Measurements from ENCODE around the gene SPNS3. TPM values are rescaled to one million over a fixed set of nuclear protein-coding genes. Genes with fewer than 3 reads are reported as not detected.

Gene SPNS3
- total and polyA plus RNA-seq, 2 of the 4 experiments (the other 2 are of a cell fraction), result 0.18 TPM; not detected in 1

DNA sequence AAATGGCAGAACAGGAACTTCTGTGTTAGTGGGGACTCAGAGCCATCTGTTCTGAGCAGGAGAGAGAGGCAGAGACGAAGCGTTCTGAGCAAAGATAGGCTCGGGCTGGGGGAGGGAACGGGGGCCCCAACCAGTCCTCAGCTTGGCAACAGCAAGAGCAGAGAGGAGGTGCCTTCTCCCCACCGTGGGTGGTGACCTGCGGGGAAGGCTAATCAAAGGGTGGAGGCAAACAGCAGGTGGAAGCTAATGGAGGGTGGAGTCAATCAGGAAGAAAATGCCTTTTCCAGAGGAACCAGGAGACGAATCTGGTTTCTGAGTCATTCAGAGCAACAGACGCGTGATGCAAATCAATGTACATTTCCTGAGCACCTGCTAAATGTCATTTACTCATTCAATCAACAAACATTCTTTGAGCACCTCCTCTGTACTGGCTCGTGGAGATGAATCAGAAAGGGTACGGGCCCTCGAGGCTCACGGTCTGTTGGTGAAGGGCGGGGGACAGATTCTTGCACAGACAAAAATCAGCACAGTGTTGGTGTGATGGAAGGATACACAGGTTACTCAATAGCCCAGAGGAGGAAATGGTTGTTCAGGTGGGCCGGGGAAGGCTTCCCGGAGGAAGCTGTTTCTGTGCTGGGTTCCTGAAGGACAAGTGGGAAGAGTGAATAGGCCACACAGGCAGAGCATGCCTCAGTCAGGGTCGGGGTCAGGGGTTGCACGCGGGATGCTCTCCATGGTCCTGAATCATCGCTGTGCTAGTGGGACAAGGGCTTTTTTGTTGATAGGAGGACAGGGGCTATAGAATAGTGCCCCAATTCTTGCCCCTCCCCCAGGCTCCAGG is 59.2 kb downstream of the SPNS3 start:
- dilution Hi-C loops (cut with HindIII; ENCODE audit: low sequenced_read_pairs, unreplicated experiment), result no loop called here

More for the DNA sequence above, 59.2 kb downstream of the SPNS3 start:
- in situ Hi-C loops (cut with MboI; ENCODE audit: low sequenced_read_pairs) (loop anchor here (10.0 kb wide), 1 partner anchor 62 kb away; the partner anchor contains the start of gene MYBBP1A), intact Hi-C loops (cut with micrococcal nuclease) (no loop called here)
- no peak overlapping the region for H3K4me3 ChIP-seq (ENCODE audit: insufficient read depth, low read depth, low read length)
- ATAC-seq (ENCODE audit: low read depth) (peak; percentile 60; the same call in 1 of the 2 replicates), DNase-seq (peak; percentile 28)
- H3K36me3 ChIP-seq (ENCODE audit: control insufficient read depth, insufficient read depth, low read length), result no peaks in the 10 kb centered on the region
- no peaks in the 10 kb centered on the region for H3K79me1 ChIP-seq (ENCODE audit: low read depth in 1 of 2, low read length in 2 of 2)
- no peaks in the 10 kb centered on the region for H3K9me1 ChIP-seq (ENCODE audit: insufficient read depth, low read length)
- no peak overlapping the region for H3K18ac ChIP-seq (ENCODE audit: low read depth, low read length)
- ChIA-PET CTCF (no interaction called here), POLR2A (ENCODE audit: unreplicated experiment) (no interaction called here)
- H2BK5ac ChIP-seq (ENCODE audit: low read depth, low read length, poor library complexity, severe bottlenecking), result no peak overlapping the region
- no peak overlapping the region for H3K56ac ChIP-seq (ENCODE audit: extremely low read depth, insufficient read depth, low read length)
- no TSS peak for BruUV-seq (replicated peaks)
- H3K4ac ChIP-seq (ENCODE audit: low read depth, low read length), result no peak overlapping the region
- H2AK9ac ChIP-seq (replicated peaks; ENCODE audit: low read depth, low read length, poor library complexity), result no peak overlapping the region
- H3K4me1 ChIP-seq (ENCODE audit: control insufficient read depth, insufficient read depth, low read length), result no peaks in the 10 kb centered on the region
- no peak overlapping the region for H4K8ac ChIP-seq (ENCODE audit: low read depth in 2 of 2, low read length in 2 of 2)
- H3K4me2 ChIP-seq (ENCODE audit: low read depth, low read length), result no peak overlapping the region
- no peak overlapping the region for H3K23ac ChIP-seq (ENCODE audit: low read depth, low read length)
- H4K91ac ChIP-seq (ENCODE audit: insufficient read depth, low read depth, low read length), result no peak overlapping the region
- H3K14ac ChIP-seq (replicated peaks; ENCODE audit: low read depth, low read length), result no peak overlapping the region
- H2AFZ ChIP-seq (replicated peaks; ENCODE audit: low read length, poor library complexity), result no peak overlapping the region
- H3K9ac ChIP-seq (ENCODE audit: low read depth, low read length), result no peak overlapping the region
- 0 out of 2 replicates have a peak, but pooled peaks cover 6% of the 10 kb centered on the region for H4K20me1 ChIP-seq (ENCODE audit: insufficient read depth, low read length)
- no peak overlapping the region for H4K5ac ChIP-seq (ENCODE audit: low read depth, low read length)
- H2BK20ac ChIP-seq (ENCODE audit: low read depth, low read length), result no peak overlapping the region
- no peak overlapping the region for H2BK120ac ChIP-seq (ENCODE audit: low read depth, low read length)
- peaks cover 24% of the 10 kb centered on the region for H3K27me3 ChIP-seq (ENCODE audit: control insufficient read depth, insufficient read depth, low read length)
- no peaks in the 10 kb centered on the region for H3K9me3 ChIP-seq (ENCODE audit: control insufficient read depth, insufficient read depth, low read length)
- TF ChIP-seq RAD21 (IDR thresholded peaks at IDR 0.05; ENCODE audit: low read length) (no peak), FOS (IDR thresholded peaks at IDR 0.05; ENCODE audit: low read depth, low read length) (no peak), BHLHE40 (IDR thresholded peaks at IDR 0.05; ENCODE audit: low read depth, low read length) (peak; percentile 71; the same call in 1 of the 2 replicates)
- no peak overlapping the region for H2AK5ac ChIP-seq (ENCODE audit: low read depth, low read length)
- 58% methylated on average over 2 of the region's 20 CpGs; no CpG with 5 or more reads in 1 of the 2 experiments for WGBS, 2 experiments (ENCODE audit: extremely low coverage in 2 of 2, insufficient read length in 1 of 2)
- H2BK15ac ChIP-seq (ENCODE audit: low read depth, low read length), result no peak overlapping the region
- H3K27ac ChIP-seq (ENCODE audit: insufficient read depth, low read length), result no peak overlapping the region

All from IMR-90 (cell line).